IMR-90 (cell line): ENCODE results near the gene ARHGEF16. TPM values are rescaled to one million over a fixed set of nuclear protein-coding genes. Genes with fewer than 3 reads are reported as not detected.
A peak's percentile ranks its signal among the peaks of the same experiment; 100 is the strongest.

ENCODE experiments used
- ATAC-seq: fragments of 200-7000 bp; cut with Tn5 transposase; 2 replicates; pipeline ENCODE4 v1.9.1; 2020; ENCODE audit warnings: low read depth, mild to moderate bottlenecking, moderate library complexity
- BruUV-seq: library from RNA; stranded (reverse); fragments of 400-500 nt; replicated peaks from 2 replicates; lab custom pipeline; 2021; lab: Mats Ljungman, UMichigan
- CTCF ChIA-PET: fragments of 300-600 bp; formaldehyde crosslinking; extraction: SDS; loops from one replicate; lab custom pipeline; 2021; ENCODE audit warnings: antibody characterized with exemption; lab: Yijun Ruan, JAX
- POLR2A ChIA-PET: fragments of 300-600 bp; sonication (Branson Sonifier 250); formaldehyde crosslinking; loops from one replicate; lab custom pipeline; 2022; ENCODE audit warnings: antibody characterized with exemption; ENCODE audit not compliant: unreplicated experiment; lab: Charles Lee
- DNase-seq: peaks from one replicate; pipeline ENCODE4 v3.0.0; 2013
- H2AFZ ChIP-seq: replicated peaks from 2 replicates; pipeline ENCODE3; 2013; ENCODE audit warnings: low read length, mild to moderate bottlenecking; ENCODE audit not compliant: poor library complexity
- H2AK5ac ChIP-seq: 2 replicates; pipeline ENCODE4 v1.6.1; 2013; ENCODE audit warnings: low read depth, low read length, inconsistent platforms
- H2AK9ac ChIP-seq: replicated peaks from 2 replicates; pipeline ENCODE3; 2013; ENCODE audit warnings: mild to moderate bottlenecking, low read depth, low read length, moderate library complexity; ENCODE audit not compliant: poor library complexity
- H2BK120ac ChIP-seq: 2 replicates; pipeline ENCODE4 v1.6.1; 2013; ENCODE audit warnings: low read depth, low read length, inconsistent platforms
- H2BK15ac ChIP-seq: 3 replicates; pipeline ENCODE4 v1.6.1; 2013; ENCODE audit warnings: low read depth, low read length, inconsistent platforms
- H2BK20ac ChIP-seq: 2 replicates; pipeline ENCODE4 v1.6.1; 2013; ENCODE audit warnings: low read depth, mild to moderate bottlenecking, inconsistent platforms, low read length, moderate library complexity
- H2BK5ac ChIP-seq: 2 replicates; pipeline ENCODE4 v1.6.1; 2013; ENCODE audit warnings: mild to moderate bottlenecking, low read depth, low read length, inconsistent platforms; ENCODE audit not compliant: poor library complexity, severe bottlenecking
- H3K14ac ChIP-seq: replicated peaks from 2 replicates; pipeline ENCODE4 v1.6.1; 2013; ENCODE audit warnings: low read depth, low read length, inconsistent platforms
- H3K18ac ChIP-seq: 2 replicates; pipeline ENCODE4 v1.6.1; 2013; ENCODE audit warnings: low read depth, low read length, control low read depth
- H3K23ac ChIP-seq: 2 replicates; pipeline ENCODE4 v1.6.1; 2013; ENCODE audit warnings: low read depth, low read length, inconsistent platforms
- H3K27ac ChIP-seq: 2 replicates; pipeline ENCODE4 v1.5.1; 2013; ENCODE audit warnings: mild to moderate bottlenecking, control low read depth, low read length; ENCODE audit not compliant: insufficient read depth
- H3K27me3 ChIP-seq: 2 replicates; pipeline ENCODE4 v1.6.1; 2013; ENCODE audit warnings: low read length; ENCODE audit not compliant: control insufficient read depth, insufficient read depth
- H3K36me3 ChIP-seq: 2 replicates; pipeline ENCODE4 v1.6.1; 2013; ENCODE audit warnings: low read length, mixed read lengths; ENCODE audit not compliant: control insufficient read depth, insufficient read depth
- H3K4ac ChIP-seq: 2 replicates; pipeline ENCODE4 v1.6.1; 2013; ENCODE audit warnings: low read depth, low read length, inconsistent platforms
- H3K4me1 ChIP-seq: 2 replicates; pipeline ENCODE4 v1.6.1; 2013; ENCODE audit warnings: low read length, mixed read lengths; ENCODE audit not compliant: control insufficient read depth, insufficient read depth
- H3K4me2 ChIP-seq: 2 replicates; pipeline ENCODE4 v1.6.1; 2013; ENCODE audit warnings: low read depth, mild to moderate bottlenecking, control low read depth, low read length, moderate library complexity
- H3K4me3 ChIP-seq: 2 replicates; pipeline ENCODE4 v1.5.1; 2013; ENCODE audit warnings: low read depth, mild to moderate bottlenecking, control low read depth, low read length, moderate library complexity; ENCODE audit not compliant: insufficient read depth
- H3K56ac ChIP-seq: 2 replicates; pipeline ENCODE4 v1.6.1; 2013; ENCODE audit warnings: low read length, inconsistent platforms; ENCODE audit not compliant: insufficient read depth; ENCODE audit errors: extremely low read depth
- H3K79me1 ChIP-seq, 2 experiments: 2 replicates each; pipeline ENCODE4 v1.6.1; 2013; ENCODE audit warnings: low read length in 2 of 2, inconsistent platforms in 1 of 2, low read depth in 1 of 2
- H3K9ac ChIP-seq: 2 replicates; pipeline ENCODE4 v1.6.1; 2013; ENCODE audit warnings: low read depth, low read length, control low read depth
- H3K9me1 ChIP-seq: 2 replicates; pipeline ENCODE4 v1.6.1; 2013; ENCODE audit warnings: low read length, inconsistent platforms; ENCODE audit not compliant: insufficient read depth
- H3K9me3 ChIP-seq: 2 replicates; pipeline ENCODE4 v1.6.1; 2013; ENCODE audit warnings: low read length; ENCODE audit not compliant: control insufficient read depth, insufficient read depth
- H4K20me1 ChIP-seq: 2 replicates; pipeline ENCODE4 v1.6.1; 2013; ENCODE audit warnings: low read length, inconsistent platforms; ENCODE audit not compliant: insufficient read depth
- H4K5ac ChIP-seq: 2 replicates; pipeline ENCODE4 v1.6.1; 2013; ENCODE audit warnings: mild to moderate bottlenecking, low read depth, low read length, control low read depth
- H4K8ac ChIP-seq, 2 experiments: 2 replicates each; pipeline ENCODE4 v1.6.1; 2013; ENCODE audit warnings: low read depth in 2 of 2, low read length in 2 of 2, control low read depth in 1 of 2, inconsistent platforms in 1 of 2
- H4K91ac ChIP-seq: 2 replicates; pipeline ENCODE4 v1.6.1; 2013; ENCODE audit warnings: low read depth, low read length, inconsistent platforms; ENCODE audit not compliant: insufficient read depth
- BHLHE40 ChIP-seq: fragments of 150-350 bp; IDR thresholded peaks from 2 replicates; pipeline ENCODE4 v1.6.1; 2016; ENCODE audit warnings: mild to moderate bottlenecking, low read depth, low read length
- CEBPB ChIP-seq: IDR thresholded peaks from 2 replicates; pipeline ENCODE4 v1.6.1; 2012; ENCODE audit warnings: low read depth, low read length, improper control_type of control experiment
- CHD1 ChIP-seq: IDR thresholded peaks from 2 replicates; pipeline ENCODE4 v1.6.1; 2012; ENCODE audit warnings: low read depth, low read length, improper control_type of control experiment
- FOS ChIP-seq: fragments of 150-350 bp; IDR thresholded peaks from 2 replicates; pipeline ENCODE4 v1.6.1; 2016; ENCODE audit warnings: low read depth, low read length
- MAFK ChIP-seq: IDR thresholded peaks from 2 replicates; pipeline ENCODE4 v1.6.1; 2012; ENCODE audit warnings: low read depth, low read length, improper control_type of control experiment
- MXI1 ChIP-seq: IDR thresholded peaks from 2 replicates; pipeline ENCODE4 v1.6.1; 2012; ENCODE audit warnings: low read depth, mild to moderate bottlenecking, low read length, moderate library complexity, borderline replicate concordance
- POLR2A ChIP-seq: IDR thresholded peaks from 2 replicates; pipeline ENCODE4 v1.6.1; 2012; ENCODE audit warnings: mild to moderate bottlenecking, low read depth, low read length
- RAD21 ChIP-seq: IDR thresholded peaks from 2 replicates; pipeline ENCODE4 v1.6.1; 2012; ENCODE audit warnings: low read length, improper control_type of control experiment
- RCOR1 ChIP-seq: IDR thresholded peaks from 2 replicates; pipeline ENCODE4 v1.6.1; 2012; ENCODE audit warnings: mild to moderate bottlenecking, low read length, improper control_type of control experiment; ENCODE audit not compliant: insufficient replicate concordance
- RFX5 ChIP-seq: IDR thresholded peaks from 2 replicates; pipeline ENCODE4 v1.8.0; 2012; ENCODE audit warnings: low read depth, mild to moderate bottlenecking, low read length, moderate library complexity
- SMC3 ChIP-seq: fragments of 150-350 bp; IDR thresholded peaks from 2 replicates; pipeline ENCODE4 v1.6.1; 2016; ENCODE audit warnings: low read depth, mild to moderate bottlenecking, antibody characterized with exemption, low read length, moderate library complexity
- WGBS, 2 experiments: methylation state at CpG; one replicate each; pipeline versions ENCODE4 v1.1.5 to v1.1.7; 2013; ENCODE audit warnings: missing lambda C conversion rate in 2 of 2; ENCODE audit not compliant: insufficient read length in 1 of 2; ENCODE audit errors: extremely low coverage in 2 of 2; 5-methylcytosine and 5-hydroxymethylcytosine counted together
- dilution Hi-C: fragments of 300-500 bp; cut with HindIII; formaldehyde crosslinking; loops from one replicate; pipeline ENCODE4 v1.14.3; 2018; ENCODE audit warnings: low sequenced_read_pairs; ENCODE audit not compliant: unreplicated experiment
- in situ Hi-C: fragments of 300-500 bp; cut with MboI; formaldehyde crosslinking; loops from 3 replicates; pipeline ENCODE4 v1.14.3; 2019; ENCODE audit warnings: low sequenced_read_pairs, inconsistent platforms, mixed read lengths
- intact Hi-C: fragments of 100-400 bp; cut with micrococcal nuclease; formaldehyde crosslinking; loops from 2 replicates; pipeline ENCODE4 v1.10.0; 2022
- polyA plus RNA-seq, 3 experiments: library from polyadenylated mRNA; depleted of rRNA; stranded (reverse); fragments of >200 nt; gene quantifications; 2 replicates each; pipeline ENCODE4 v1.2.3, GENCODE V29; 2012; ENCODE audit warnings: low replicate concordance in 1 of 3
- total RNA-seq: library from RNA; depleted of rRNA; stranded (reverse); fragments of >200 nt; gene quantifications from 2 replicates; pipeline ENCODE4 v1.2.3, GENCODE V29; 2012
- TF ChIP-seq, protein P1 (sequence below): conservative IDR thresholded peaks from 2 replicates; pipeline ENCODE4 v1.5.1; 2012; ENCODE audit warnings: mild to moderate bottlenecking, low read depth, low read length, improper control_type of control experiment
- TF ChIP-seq, protein P2 (sequence below): fragments of 150-350 bp; IDR thresholded peaks from 2 replicates; pipeline ENCODE4 v1.6.1; 2017; ENCODE audit warnings: mild to moderate bottlenecking, antibody characterized with exemption, low read length, low read depth
- TF ChIP-seq, protein P3 (sequence below): fragments of 150-350 bp; IDR thresholded peaks from 2 replicates; pipeline ENCODE4 v1.6.1; 2016; ENCODE audit warnings: low read depth, mild to moderate bottlenecking, low read length, moderate library complexity, borderline replicate concordance

Gene ARHGEF16
- total and polyA plus RNA-seq, 2 of the 4 experiments (the other 2 are of a cell fraction), result 0.18 to 0.39 TPM

DNA sequence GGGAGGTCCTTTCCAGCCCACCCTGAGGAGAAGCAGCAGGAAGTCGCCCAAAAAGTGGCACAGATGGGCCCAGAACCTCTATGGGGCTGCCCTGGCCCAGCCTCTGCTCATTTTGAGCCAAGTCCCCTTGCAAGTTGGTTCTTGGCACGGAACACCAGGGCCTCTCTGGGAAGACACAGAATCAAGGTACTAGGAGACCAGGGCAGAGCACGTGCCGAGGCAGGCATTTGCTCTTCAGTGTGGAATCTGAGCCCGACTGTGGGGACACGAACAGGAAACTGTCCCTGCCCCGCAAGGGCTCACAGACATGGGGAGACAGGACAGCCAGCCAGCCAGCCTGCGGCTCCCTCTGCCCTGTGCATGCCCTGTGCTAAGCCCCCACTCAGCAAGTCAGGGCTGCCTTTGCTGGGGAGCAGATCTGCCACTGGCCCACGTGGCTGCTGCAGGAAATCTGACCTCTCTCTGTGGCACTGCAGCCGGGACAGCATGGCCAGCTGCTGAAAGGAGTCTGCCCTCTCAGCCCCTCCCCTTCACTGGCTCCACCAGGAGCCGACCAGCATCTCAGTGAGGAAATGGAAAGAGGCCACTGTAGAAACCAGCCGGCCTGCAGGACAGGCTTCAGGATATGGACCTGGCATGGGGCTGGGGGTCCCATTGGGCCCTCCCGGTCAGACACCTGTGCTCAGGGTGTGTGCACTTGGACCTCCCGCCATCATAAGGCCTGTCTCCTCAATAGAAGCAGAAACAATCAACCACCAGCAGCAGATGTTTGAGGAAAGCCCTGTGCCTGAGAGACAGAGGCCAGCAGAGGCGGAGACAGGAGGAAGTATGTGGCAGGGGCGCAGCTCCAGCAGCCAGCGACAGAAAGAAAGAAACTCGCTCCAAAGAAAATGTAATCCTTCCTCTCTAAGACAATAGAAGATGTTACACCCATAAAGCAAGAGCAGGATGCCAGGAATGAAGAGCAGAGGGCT is 3.7 kb downstream of the ARHGEF16 start:
- in situ Hi-C loops, result no loop called here
- TF ChIP-seq CHD1, result no peak
- TF ChIP-seq, protein P1, sequence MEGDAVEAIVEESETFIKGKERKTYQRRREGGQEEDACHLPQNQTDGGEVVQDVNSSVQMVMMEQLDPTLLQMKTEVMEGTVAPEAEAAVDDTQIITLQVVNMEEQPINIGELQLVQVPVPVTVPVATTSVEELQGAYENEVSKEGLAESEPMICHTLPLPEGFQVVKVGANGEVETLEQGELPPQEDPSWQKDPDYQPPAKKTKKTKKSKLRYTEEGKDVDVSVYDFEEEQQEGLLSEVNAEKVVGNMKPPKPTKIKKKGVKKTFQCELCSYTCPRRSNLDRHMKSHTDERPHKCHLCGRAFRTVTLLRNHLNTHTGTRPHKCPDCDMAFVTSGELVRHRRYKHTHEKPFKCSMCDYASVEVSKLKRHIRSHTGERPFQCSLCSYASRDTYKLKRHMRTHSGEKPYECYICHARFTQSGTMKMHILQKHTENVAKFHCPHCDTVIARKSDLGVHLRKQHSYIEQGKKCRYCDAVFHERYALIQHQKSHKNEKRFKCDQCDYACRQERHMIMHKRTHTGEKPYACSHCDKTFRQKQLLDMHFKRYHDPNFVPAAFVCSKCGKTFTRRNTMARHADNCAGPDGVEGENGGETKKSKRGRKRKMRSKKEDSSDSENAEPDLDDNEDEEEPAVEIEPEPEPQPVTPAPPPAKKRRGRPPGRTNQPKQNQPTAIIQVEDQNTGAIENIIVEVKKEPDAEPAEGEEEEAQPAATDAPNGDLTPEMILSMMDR, result no peak
- no peak for TF ChIP-seq BHLHE40
- TF ChIP-seq RFX5, result no peak
- TF ChIP-seq, protein P2, sequence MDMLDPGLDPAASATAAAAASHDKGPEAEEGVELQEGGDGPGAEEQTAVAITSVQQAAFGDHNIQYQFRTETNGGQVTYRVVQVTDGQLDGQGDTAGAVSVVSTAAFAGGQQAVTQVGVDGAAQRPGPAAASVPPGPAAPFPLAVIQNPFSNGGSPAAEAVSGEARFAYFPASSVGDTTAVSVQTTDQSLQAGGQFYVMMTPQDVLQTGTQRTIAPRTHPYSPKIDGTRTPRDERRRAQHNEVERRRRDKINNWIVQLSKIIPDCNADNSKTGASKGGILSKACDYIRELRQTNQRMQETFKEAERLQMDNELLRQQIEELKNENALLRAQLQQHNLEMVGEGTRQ, result no peak
- no peak for TF ChIP-seq MAFK
- TF ChIP-seq, protein P3, sequence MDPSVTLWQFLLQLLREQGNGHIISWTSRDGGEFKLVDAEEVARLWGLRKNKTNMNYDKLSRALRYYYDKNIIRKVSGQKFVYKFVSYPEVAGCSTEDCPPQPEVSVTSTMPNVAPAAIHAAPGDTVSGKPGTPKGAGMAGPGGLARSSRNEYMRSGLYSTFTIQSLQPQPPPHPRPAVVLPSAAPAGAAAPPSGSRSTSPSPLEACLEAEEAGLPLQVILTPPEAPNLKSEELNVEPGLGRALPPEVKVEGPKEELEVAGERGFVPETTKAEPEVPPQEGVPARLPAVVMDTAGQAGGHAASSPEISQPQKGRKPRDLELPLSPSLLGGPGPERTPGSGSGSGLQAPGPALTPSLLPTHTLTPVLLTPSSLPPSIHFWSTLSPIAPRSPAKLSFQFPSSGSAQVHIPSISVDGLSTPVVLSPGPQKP, result no peak
- no peak for TF ChIP-seq MXI1
- no peak for TF ChIP-seq SMC3
- TF ChIP-seq CEBPB, result no peak
- TF ChIP-seq RCOR1, result no peak
- TF ChIP-seq POLR2A, result no peak
- TF ChIP-seq FOS, result no peak
- TF ChIP-seq RAD21, result no peak

More for the DNA sequence above, 3.7 kb downstream of the ARHGEF16 start:
- Histone ChIP-seq H3K14ac (no peak overlapping the region), H3K79me1 (no peaks in the 10 kb centered on the region), H3K27ac (no peak overlapping the region), H3K36me3 (no peaks in the 10 kb centered on the region), H2AK5ac (no peak overlapping the region), H3K4me1 (no peaks in the 10 kb centered on the region; the same call in 1 of the 2 replicates), H2AFZ (no peak overlapping the region), H3K4me3 (no peak overlapping the region), H3K9me1 (no peaks in the 10 kb centered on the region), H3K4me2 (no peak overlapping the region), H2BK20ac (no peak overlapping the region), H3K4ac (no peak overlapping the region), H2BK15ac (no peak overlapping the region), H3K27me3 (peaks cover 32% of the 10 kb centered on the region), H3K9me3 (no peaks in the 10 kb centered on the region), H2BK5ac (no peak overlapping the region), H4K20me1 (0 out of 2 replicates have a peak, but pooled peaks cover 2% of the 10 kb centered on the region), H3K56ac (no peak overlapping the region), H4K8ac (no peak overlapping the region), H2AK9ac (no peak overlapping the region), H4K5ac (no peak overlapping the region), H3K23ac (no peak overlapping the region), H4K91ac (no peak overlapping the region), H3K9ac (no peak overlapping the region), H2BK120ac (no peak overlapping the region), H3K18ac (no peak overlapping the region)
- 61% methylated on average over 5 of the region's 18 CpGs; no CpG with 5 or more reads in 1 of the 2 experiments for WGBS, 2 experiments
- ChIA-PET POLR2A (no interaction called here), CTCF (interaction anchor here (1.2 kb wide), 1 partner anchor 13 kb away, joined by 3 read pairs; no protein-coding TSS in a partner anchor)
- BruUV-seq, result no TSS peak
- 0 out of 2 replicates have a peak, but pooled peaks have one; percentile 15 for ATAC-seq
- intact Hi-C loops, result no loop called here
- dilution Hi-C loops, result no loop called here
- DNase-seq, result no peak
